ENCODE results near the gene ANKRD33.

Gene ANKRD33

GRCh38 chr12:51887476-51888315 lies at the start of gene ANKRD33:
ANKRD33 (plus strand) TSS chr12:51888103; CDS start chr12:51888187, 84 bp downstream.
- DNase-seq (ENCODE audit: low read depth in 1 of 2, low spot score in 1 of 2), result no peak

- no peak for DNase-seq (ENCODE audit: low read depth in 1 of 2, low spot score in 1 of 2)
Observed at GRCh38 chr12:51838762-51839161, 49.1 kb upstream of the ANKRD33 start.

DNA sequence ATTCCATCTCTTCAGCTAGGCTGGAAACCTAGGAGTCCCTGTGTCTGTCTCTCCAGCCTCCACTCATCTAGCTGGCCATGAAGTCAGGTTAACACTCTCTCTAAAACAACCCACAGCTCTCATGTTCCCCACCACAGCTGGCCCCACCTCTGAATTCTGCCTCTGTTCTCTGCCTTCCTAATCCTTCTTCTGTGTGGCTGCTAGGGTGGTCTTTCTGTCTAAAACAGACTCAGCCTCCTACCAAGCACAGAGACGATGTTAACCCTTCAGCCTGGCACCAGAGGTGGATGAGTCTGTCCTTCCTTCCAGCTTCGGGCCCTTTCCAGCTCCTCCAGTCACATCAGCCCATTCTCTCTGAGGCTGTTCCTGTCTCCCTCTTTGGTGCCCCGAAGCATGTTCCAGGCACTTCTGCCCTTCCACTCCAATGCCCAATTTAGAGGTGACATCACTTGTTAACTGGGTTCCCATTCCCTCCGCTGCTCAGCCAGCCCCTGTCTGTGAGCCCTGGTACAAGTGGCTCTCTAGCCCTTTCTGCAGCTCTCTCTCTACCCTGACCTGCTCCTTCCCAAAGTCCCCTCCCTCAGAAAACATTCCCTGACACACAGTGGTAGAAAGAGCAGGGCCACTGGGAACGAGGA lies 48.5 kb upstream of the ANKRD33 start:
- DNase-seq (ENCODE audit: low read depth in 1 of 2, low spot score in 1 of 2), result no peak

DNA sequence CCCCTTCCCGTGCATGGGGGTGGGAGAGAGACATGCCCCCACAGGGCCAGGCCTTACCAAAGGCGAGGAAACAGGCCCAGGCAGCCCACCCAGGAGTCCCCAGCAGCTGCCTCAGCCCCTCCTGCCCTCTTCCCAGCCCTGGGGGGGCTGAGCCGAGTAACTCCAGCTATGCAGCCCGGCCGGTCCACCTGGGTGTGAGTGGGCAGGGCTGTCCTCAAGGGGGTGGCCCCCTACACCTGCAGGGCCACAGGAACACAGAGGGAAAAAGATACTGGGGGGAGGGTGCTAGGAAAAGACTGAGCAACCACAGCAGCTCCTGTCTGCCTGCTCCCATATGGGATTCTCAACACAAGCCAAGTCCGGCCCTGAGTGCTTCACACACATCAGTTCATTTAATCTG lies 46.9 kb upstream of the ANKRD33 start:
- DNase-seq (ENCODE audit: low read depth in 1 of 2, low spot score in 1 of 2), result no peak

DNA sequence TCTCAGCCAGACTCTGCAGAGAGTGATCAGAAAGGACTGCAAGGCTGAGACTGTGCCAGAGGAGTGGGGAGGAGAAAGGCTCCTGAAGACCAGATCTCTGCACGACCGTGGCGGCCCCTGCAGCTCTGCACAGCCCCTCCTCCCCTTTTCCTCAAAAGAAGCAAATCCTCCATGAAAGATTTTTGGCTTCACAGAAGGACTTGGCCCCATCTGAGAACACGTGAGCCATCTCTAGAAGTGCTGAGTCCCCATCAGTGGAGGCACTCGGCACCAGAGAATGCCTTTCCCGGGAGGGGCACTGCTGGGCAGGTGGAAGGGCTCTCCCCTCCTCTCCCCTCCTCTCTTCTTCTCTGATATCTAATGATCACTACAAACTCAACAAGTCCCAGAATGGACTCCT lies 46.2 kb upstream of the ANKRD33 start:
- no peak for DNase-seq (ENCODE audit: low read depth in 1 of 2, low spot score in 1 of 2)

DNA sequence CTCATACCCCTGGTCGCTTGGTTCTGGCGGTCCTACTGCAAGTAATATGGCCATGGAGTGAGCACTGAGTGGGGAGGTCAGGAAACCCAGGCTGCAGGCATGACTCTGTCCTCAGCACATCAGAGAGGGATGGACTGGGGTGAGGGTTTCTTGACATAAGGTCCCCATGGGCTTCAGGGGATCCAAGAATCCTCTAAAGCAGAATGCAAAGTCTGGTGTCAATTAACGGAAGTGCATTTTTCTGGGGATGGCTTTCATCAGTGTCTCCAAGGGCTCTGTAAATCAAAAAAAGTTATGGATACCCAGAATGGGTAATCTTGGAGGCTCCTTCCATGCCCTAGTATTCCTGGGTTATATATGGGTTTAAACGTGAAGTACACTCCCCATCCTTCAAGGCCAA lies 43.0 kb upstream of the ANKRD33 start:
- no peak for DNase-seq (ENCODE audit: low read depth in 1 of 2, low spot score in 1 of 2)

GRCh38 chr12:51845482-51845881 lies 42.4 kb upstream of the ANKRD33 start:
- no peak for DNase-seq (ENCODE audit: low read depth in 1 of 2, low spot score in 1 of 2)

DNA sequence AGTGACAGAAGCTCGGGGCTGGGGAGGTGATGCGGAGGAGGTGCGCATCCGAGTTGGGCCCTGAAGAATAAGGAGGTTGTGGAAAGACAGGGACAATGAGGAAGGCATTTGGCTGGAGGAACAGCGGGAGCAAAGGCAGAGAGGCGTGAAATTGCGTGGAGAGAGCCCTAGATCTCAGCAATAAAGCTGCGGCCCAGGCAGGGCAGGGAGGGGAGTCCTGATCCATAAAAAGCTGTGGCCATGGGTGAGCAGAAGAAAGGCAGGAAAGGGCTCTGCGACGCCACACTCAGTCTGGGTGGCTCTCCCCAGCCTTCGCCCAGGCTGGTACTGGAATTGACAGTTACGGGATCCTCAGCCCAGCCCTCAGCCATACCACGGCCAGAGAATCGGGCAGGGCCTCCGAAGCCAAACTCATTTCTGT lies 41.6 kb upstream of the ANKRD33 start:
- no peak for DNase-seq (ENCODE audit: low read depth in 1 of 2, low spot score in 1 of 2)

DNA sequence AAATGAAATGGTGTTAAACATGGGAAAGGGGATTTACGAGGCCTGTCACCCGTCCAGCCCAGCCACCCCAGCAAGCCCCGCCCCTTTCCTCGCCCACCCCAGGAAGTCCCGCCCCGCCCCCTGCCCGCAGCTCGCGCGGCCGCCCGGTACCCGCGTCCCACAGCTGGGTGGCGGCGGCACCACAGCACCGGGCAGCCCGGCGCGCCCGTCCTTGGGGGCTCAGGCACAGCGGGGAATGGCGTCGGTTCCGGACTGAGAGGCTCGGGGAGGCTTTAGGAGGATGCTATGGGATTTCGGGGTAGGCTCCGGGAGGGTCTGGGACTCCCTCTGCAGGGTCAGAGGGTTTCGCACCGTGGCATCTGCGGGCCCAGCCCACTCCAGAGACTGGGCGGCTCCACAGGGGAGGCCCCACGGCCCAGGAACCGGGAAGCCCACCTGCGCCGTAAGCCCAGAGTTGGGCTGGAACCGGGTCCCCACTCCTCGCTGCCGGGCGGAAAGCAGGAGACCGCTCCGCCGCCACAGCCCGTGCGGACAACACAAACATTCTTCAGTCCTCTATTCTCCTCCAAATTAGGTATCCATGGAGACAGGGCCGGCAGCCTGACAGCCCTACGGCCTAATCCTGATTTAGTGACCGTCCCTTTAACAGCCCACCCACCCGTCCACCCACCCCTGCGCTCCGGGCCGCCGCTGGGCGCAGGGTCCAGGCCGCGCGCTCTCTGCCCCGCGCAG lies 40.8 kb upstream of the ANKRD33 start:
- DNase-seq (ENCODE audit: low read depth in 1 of 2, low spot score in 1 of 2), result peak in 1 of 2 donors; percentile 34

DNA sequence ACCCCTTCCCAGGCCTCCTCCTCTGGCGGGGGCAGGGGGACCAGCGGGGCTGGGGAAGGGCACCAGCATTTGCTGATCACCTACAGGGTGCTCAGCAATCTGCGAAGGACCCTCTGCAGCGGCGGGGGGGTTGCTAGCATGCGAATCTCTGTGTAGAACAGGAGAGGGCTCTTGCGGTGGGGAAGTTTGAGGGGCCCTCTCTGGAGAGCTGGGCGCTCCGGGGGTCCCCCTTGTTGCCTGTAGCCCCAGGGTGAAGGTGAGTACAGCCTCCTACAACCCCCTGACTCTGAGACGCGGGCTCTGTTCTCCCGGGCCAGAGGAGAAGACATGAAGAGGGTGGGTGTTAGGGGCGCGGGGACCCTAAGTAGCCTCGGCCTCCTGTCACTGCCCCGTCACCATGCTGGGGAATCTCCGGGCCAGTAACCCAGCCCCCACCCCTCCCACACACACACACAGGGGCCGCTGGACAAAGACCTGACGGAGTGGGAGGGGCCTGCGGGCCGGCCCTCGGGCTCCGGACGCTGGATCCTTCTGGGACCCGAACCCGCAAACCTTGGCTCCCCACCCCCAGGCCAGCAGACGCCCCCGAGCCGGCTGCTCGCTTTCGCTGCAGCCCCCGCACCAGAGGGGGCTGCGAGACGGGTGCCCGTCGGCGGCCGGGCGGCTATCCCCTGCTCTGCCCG lies 40.1 kb upstream of the ANKRD33 start:
- DNase-seq (ENCODE audit: low read depth in 1 of 2, low spot score in 1 of 2), result no peak

- DNase-seq (ENCODE audit: low read depth in 1 of 2, low spot score in 1 of 2), result no peak
Observed at GRCh38 chr12:51848326-51848727, 39.6 kb upstream of the ANKRD33 start, which contains the start of gene FIGNL2. FIGNL2 (minus strand) TSS chr12:51848718; CDS start chr12:51822413, 26,305 bp downstream.

DNA sequence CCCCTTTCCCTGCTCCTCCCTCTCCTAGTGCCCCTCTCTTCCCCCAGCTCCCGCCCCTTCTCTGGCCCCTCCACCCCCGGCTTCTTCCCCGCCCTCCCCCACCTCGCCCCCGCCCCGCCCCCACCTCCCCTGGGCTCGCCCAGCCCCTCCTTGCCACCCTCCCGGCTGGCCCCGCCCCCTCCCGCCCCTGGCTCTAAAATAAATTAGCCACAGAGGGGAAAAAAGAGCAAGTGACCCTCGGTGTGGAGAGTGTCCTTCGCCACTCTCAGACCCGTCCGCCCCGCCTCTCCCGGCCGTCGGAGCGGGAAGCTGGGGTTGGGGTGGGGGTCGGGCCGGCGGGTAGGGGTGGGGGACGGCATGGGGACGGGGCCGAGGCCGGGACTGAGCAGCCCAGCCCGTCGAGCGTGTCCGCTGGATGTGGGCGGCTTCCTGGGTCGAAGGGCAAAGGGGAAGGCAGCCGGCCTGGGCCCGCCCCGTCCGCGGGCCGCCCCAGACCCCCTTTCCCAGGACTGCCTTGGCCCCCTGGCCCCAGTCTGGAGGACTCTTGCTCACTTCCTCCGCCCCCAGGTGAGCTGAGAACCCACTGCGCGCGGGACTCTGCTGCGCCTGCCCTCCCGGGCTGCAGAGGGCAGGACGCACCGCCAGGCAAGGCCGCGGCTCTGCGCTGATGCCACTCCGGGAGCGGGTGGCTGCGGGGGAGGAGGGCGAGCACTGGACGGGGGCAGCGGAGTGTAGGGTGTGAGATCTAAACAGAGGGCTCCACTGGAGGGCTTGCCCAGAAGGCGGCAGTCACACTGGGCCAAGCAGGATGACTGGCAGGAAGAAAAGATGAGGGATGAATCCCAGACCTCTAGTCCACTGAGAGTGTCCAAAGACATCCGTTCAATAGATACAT lies 38.8 kb upstream of the ANKRD33 start:
- no peak for DNase-seq (ENCODE audit: low read depth in 1 of 2, low spot score in 1 of 2)

DNA sequence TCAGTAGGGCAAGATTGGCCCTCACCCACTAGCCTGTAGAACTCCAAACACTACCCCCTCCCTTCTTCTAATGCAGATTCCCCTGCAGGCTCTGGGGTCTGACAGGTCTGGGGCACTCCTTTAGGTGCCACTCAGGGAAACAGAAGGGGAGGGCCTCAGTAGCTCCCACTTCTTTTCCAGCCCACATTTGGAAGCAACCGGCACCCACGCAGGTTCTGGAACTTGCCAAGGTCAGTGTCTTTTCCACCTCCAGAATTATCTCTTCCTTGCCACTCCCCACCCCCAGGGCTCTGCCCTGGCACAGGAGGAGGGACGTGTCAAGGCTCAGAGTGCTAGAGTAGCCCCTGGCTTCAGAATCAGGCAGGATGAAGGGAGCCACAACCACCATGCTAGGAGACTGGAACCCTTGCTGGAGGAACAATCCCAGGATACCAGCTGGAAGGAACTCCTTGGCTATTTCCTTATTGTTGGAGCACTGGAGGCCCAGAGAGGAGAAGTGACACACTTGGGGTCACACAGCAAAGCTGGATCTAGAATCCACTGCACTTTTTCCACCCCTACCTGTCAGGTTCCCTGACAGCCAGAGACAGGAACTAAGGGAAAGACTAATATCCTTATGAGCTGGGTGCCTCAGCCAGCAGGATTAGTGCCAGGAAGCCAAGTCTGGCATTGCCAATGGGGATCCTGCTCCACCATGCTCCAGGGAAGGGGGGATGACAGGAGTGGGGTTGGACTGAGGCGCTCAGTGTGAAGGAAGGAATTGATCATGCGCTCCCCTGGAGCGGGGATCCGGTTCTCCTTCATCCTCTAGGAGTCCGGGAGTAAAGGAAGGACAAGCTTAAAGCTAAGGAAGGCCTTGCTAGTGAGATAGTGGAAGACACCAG lies 37.6 kb upstream of the ANKRD33 start:
- DNase-seq (ENCODE audit: low read depth in 1 of 2, low spot score in 1 of 2), result no peak

GRCh38 chr12:51850965-51851299 lies 37.0 kb upstream of the ANKRD33 start:
- no peak for DNase-seq (ENCODE audit: low read depth in 1 of 2, low spot score in 1 of 2)

- DNase-seq (ENCODE audit: low read depth in 1 of 2, low spot score in 1 of 2), result no peak
Observed at GRCh38 chr12:51851413-51852124, 36.3 kb upstream of the ANKRD33 start.

- DNase-seq (ENCODE audit: low read depth in 1 of 2, low spot score in 1 of 2), result no peak
Observed at GRCh38 chr12:51852404-51853137, 35.3 kb upstream of the ANKRD33 start.

DNA sequence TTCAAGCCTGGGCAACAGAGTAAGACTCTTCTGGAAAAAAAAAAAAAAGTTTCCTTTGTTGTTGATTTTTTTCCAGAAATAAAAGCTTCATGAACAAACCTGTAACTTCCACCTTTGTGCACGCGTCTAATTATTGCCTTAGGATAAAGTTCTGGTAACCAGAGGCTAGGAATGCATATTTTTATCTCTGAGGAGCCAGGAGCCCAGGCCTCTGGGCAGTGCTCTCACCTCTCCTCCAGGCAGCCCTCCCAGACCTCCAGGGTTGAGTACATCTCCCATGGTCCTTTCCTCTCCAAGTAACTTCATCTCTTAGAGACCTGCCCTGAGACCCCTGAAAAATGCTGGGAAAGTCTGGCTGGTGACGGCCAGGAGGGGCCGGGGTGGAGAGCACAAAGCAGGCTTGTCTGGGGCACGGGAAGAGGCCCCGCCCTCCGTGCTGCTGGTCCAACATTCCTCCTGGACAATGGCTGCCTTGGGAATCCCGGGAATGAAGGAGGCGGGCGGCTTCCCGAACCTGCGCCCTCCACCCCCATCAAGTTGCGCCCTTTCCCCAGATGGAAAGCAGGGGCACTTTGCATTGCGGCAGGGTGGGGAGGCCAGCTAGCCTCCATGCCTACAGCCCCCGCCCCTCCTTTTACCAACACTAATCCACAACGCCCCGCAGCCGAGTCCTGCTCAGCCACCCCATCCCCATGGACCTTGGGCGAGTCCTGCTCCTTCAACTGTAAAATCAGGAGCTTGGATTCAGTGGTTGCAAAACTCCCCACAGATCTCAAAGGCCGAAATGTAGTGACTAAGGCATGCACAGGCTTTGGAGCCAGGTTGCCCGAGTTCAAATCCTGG lies 32.1 kb upstream of the ANKRD33 start:
- no peak for DNase-seq (ENCODE audit: low read depth in 1 of 2, low spot score in 1 of 2)
